GM18858 (cell line): ENCODE results near the gene SNX10.

Source experiments
- ATAC-seq: cut with Tn5 transposase; IDR thresholded peaks from one replicate; pipeline ENCODE4 v1.9.1; 2021; ENCODE audit not compliant: unreplicated experiment

SNX10 gene

DNA sequence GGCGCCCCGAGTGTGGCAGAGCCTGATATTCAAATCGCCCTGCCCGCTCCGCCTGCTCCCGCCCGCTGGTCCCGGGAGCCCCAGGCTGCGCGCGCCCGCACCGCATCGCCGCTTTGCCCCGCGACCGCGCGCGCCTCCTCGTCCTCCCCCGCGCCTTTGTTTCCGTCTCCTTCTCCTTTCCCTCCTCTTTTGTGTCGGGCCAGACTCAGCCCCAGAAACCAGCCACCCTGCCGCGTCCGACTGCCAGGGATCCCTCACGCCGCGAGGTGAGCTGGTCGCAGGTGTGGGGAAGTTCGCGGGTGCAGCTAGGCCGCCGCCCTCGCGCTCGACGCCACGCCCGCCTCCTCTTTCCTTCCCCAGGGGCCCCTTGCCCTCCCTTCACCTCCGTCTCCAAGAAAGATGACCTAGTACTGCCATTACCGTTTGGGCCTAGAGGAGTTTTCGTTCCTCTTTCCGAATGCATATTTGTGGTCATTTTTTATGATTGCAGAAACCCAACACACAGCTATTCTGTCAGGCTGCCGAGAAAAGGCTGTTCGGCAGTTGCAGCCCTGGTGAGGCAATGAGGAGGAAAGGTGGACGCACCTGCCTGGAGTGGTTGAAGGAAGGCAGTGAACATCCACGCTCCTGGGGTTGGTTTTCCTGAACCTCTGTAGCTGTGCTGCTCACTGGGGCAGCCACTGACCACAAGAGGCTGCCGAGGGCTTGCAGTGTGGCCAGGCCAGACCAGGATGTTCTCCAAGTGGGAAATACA lies 107.3 kb downstream of the SNX10 start:
- peak; percentile 88 for ATAC-seq

DNA sequence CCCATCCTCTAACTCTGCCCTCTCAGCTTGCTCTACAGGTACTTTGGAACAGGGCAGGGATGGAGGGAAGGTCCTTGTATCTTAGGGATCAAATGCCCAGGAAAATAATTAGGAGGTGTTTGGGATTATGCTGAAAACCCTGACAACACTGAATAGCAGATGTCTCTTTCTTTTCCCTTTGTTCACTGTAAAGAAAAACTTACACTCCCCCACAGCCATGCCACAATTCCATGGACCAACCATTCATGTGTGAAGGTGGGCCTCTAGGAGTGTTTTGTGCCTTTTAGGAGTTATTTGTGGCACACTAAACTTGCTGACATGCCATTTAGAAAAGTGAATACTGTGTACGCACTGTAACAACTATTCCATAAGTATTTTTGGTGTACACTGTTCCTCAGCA lies 108.1 kb downstream of the SNX10 start:
- ATAC-seq: no peak

DNA sequence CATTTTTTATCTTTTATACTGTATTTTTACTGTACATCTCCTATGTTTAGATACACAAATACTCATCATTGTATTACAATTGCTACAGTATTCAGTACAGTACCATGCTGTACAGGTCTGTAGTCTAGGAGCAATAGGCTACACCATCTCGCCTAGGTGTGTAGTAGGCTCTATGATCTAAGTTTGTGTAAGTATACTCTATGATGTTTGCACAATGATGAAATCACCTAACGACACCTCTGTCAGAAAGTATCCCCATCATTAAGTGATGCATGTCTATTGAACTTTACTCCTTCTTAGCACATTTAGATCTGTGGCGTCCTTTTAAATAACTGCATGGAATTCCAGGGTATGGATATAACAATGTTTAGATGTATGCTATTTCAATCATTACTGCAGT lies 112.0 kb downstream of the SNX10 start:
- no peak for ATAC-seq

DNA sequence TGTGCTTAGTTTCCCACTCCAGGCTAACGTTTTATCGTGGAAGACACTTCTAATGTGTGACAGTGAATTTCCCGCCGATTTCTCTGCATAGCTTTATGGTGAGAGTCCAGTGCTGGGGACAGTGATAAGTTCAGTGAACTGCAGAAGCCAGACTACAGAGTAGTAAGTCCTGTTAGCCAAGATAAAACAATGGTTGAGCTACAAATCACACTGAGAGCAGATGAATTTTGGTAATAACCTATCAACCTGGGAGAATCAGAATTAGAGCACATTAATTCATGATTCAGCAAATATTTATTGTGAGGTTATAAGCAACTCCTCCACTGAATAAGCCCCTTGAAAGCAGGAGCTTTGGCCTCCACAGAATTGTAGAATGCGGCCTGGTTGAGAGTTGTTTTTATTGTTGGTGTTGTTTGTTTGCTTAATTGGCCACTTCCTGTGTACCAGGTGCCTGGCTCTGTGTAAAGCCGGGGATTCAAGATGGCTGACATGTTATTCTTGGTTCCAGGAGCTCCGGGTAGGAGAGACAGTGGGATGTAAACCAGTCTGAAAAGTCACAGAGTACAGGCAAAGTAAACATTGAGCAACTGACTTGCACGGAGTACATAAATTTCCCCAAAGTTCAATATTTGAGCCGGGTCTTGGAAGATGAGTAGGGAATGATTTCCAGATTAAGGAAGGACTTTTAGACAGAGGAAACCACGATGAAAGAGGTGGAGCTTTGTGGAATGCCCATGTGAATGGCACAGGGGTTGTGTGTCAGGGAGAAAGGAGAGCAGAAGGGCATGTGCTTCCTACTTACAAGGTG lies 112.7 kb downstream of the SNX10 start:
- no peak for ATAC-seq

DNA sequence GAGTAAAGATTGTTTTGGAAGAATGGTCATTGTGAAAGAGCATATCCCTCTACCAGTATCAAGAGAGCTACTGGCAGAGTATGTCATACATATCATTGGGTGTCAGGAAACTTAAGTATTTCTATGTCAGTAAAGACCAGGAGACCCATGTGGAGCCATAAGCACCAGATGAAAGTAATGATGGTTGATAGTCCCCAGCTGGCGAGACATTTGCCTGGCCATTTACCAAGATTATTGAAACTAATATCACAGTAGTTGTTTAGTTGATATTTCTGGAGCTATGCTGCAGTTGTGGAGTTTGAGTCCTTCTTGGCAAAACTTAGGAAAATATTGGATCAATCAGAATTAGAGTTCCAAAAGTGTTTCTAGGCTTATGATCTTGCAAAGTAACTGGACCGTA lies 114.8 kb downstream of the SNX10 start:
- no peak for ATAC-seq

DNA sequence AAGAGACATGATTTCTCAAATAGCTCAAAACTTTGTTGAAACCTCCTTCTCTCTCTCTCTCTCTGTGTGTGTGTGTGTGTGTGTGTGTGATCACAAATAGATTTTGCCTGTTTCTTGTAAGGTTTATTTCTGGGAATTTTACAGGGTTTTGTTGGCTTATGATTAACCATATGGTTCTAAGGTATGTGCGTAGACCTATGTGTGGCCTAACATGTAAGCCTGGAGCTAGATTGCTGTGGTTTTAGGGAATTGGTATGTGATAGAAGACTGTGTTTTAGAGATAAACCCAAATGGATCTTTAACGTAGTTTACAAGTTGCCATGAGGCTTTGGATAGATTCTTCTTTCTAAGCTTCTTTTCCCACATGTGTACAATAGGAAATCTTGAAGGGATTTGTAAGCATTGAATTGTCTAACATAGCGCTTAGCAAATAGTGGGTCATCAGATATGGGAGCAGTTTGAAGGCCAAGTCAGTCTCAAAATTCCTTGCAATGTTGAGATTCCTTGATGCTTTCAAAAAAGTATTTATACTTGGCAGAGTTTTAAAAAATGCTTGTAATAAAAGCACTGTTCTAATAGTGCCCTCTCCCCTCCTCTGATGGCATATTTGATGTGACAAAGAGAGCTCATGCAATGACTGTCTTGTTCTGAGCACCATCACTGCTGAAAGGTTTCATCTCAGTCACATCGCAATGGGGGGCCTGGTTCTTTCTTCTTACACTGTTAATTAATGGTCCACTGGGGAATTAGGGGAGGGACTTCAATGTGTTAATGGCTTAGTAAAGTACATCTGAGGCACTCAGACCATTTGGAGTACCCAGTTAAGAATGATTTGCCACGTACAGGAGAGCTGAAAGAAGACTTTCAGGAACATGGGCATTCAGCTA lies 118.2 kb downstream of the SNX10 start:
- ATAC-seq: no peak

DNA sequence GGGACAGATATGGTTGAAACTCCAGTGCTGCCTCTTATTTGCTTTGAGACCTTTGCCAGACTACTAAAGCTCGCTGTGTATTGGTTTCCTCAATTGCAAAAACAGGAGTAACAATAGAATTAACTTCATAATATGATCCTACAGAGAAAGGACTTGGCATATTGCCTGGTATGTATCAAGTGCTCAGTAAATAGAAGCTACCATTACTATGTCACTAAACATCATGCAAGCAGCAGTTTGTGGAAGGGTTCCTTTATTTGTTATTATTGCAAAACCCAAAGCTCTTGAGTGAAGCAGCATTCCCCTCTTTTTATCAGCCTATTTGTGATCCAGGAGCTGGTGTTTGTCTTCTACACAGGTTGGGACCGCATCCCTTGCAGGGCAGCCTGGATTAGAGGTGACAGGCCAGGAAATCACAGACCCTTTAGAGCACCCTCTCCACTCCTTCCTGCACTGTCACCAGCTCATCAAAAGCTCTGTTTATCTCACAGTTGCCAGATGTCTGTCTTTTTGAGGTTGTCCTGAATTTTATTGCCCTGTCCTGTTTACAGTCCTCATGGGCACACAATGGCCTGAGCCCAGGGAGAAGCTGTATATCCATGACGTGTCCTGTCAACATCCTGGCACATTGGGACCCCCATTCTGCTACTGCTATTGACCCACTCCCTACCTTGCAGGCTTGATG lies 121.5 kb downstream of the SNX10 start:
- no peak for ATAC-seq

DNA sequence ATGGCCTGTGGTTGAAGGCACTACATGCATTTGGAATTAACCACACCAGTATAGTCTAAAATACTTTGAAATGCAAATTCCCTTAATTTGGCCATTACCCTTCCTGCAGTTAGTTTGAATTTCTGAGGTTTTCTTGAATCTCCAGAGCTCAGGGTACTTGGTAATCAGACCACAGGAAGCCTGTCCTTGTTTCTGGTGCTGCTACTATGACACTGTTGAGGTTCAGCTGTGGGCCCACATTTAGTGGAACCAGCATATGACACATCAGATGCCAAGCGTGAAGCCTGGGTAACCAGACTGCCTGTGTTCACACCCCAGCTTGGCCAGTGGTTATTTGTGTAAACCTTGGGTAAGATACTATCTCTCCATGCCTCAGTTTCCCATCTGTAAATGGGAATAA lies 124.3 kb downstream of the SNX10 start:
- ATAC-seq: no peak

DNA sequence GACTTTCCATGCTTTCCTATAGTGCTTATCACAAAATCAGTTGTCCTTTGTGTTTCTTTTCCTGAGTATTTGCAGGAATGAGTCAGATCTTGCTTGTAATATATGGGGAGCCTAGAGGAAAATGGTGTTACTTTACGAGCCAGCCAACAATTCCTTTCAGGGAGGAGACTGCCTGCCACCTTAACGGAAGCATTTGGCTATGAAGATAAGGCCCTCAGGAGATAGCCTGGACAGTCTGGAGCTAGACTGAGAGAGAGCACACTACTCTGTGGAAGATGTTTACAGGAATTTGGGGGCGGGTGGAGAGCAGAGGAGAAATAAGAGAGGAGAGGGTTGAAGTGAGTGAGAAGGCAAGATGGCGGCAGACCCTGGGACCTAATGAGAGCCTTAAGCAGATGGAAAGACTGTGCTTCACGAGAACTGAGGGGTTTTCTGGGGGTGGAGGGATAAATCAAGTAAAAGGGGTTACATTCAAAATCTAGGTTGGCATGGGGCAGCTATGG lies 126.3 kb downstream of the SNX10 start:
- ATAC-seq: no peak

DNA sequence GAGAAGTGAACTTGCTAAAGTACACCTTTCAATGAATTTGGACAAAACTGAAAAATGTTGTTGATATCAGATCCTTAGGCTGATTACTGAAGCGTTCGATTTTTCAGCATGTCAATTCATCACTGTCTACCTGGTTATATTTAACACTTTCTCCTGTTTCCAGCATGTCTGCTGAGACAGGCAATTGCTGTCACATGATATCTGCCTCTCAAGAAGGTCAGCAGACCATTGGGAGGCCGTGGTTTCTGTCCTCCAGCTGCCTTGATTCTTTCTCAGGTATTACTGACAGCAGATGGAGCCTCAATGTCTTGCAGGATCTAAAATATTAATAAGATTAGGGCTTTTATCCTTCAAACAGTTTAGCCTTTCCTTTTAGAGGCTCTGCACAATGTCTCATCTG lies 127.5 kb downstream of the SNX10 start:
- no peak for ATAC-seq

DNA sequence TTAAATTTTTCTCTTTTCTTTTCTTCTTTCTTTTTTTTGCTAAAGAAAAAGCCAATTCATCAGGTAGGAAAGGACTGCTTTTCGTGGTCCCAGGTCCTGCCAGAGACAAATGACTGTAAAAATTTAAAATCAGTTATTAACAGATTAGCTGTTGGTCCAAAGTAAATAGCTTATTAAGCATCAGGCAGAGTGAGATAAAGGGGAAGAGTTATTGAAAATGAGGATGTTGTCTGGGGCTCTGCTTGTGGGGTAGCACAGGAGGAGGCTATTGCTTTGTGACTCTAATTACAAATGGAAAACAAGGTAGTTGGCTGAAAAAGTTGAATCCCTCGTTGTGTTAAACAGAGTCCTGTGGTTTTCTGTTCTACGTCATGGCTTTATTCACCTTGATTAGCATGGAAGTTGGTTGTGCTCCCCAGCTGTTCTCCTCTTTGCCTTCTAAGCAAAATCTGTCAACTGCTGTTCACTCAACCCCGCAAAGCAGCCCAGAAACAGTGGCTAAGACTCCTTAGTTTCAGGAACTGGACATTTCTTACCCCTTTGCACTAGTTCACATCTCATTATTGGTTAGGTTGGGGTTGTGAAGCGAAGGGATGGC lies 128.9 kb downstream of the SNX10 start:
- no peak for ATAC-seq

DNA sequence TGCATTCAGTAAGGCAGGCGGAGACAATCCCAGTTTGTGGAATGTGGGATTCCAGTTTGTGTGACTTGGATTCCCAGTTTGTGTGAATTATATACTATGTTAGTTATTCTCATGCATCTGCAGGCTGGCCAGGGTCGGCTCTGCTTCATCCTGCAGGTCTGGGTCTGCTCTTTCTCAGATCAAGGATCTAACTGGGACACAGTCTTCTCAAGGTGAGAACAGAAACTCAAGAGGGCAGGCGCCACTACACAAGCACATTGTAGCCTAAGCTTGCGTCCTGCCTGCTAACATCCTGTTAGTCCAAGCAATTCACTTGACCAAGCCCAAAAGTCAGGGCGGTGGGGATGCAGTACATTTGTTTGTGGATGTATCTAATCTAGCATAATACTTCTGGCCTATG lies 131.1 kb downstream of the SNX10 start:
- ATAC-seq: no peak

DNA sequence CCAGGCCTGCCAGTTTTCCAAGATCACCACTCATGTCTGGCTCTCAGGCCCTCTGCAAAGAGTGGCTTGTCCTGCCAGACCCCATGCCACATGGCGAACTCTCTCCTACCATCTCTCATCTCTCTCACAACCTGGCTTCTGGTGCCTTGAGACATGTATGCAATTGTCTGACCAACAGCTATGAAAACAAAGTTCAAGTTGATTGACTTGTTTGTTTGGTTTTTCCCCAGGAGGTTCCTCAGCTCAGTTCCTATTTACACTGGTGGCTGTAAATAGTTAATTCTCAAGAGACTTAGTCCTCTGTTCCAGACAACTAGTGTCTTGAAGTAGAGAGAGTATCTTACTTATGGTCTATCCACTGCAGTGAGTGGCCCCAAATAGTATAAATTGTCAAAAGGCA lies 131.8 kb downstream of the SNX10 start:
- no peak for ATAC-seq
